Measurements from ENCODE around the gene ACO1.

ACO1 gene

GRCh38 chr9:32422237-32422806 lies 37.9 kb downstream of the ACO1 start:
- TF ChIP-seq CTCF (conservative IDR thresholded peaks at IDR 0.05; ENCODE audit: low read depth) = no peak
- ChIA-PET CTCF (no interaction called here), POLR2A (ENCODE audit: low non-redundant PET) (no interaction called here)
- no peak for DNase-seq (ENCODE audit: low spot score)
- no peak overlapping the region for H3K27ac ChIP-seq

- TF ChIP-seq CTCF (conservative IDR thresholded peaks at IDR 0.05; ENCODE audit: low read depth) = no peak
- H3K27ac ChIP-seq = no peak overlapping the region
- CTCF ChIA-PET = no interaction called here
- no peak for DNase-seq (ENCODE audit: low spot score)
- POLR2A ChIA-PET (ENCODE audit: low non-redundant PET) = no interaction called here
Observed at GRCh38 chr9:32423371-32423770, 38.9 kb downstream of the ACO1 start.

GRCh38 chr9:32424616-32425015 lies 40.2 kb downstream of the ACO1 start:
- POLR2A ChIA-PET (ENCODE audit: low non-redundant PET) = no interaction called here
- H3K27ac ChIP-seq = no peak overlapping the region
- CTCF ChIA-PET = interaction anchor here (1.2 kb wide), 1 partner anchor 46 kb away, joined by 5 read pairs; no protein-coding TSS in a partner anchor
- TF ChIP-seq CTCF (conservative IDR thresholded peaks at IDR 0.05; ENCODE audit: low read depth) = no peak
- DNase-seq (ENCODE audit: low spot score) = no peak

- no peak for TF ChIP-seq CTCF (conservative IDR thresholded peaks at IDR 0.05; ENCODE audit: low read depth)
- POLR2A ChIA-PET (ENCODE audit: low non-redundant PET) = no interaction called here
- no peak for DNase-seq (ENCODE audit: low spot score)
- CTCF ChIA-PET = interaction anchor here (0.6 to 1.0 kb wide), 2 partner anchors 48 to 426 kb away, joined by 3 to 5 read pairs; no protein-coding TSS in a partner anchor
- H3K27ac ChIP-seq = no peak overlapping the region
Observed at GRCh38 chr9:32426278-32426939, 42.0 kb downstream of the ACO1 start.

- POLR2A ChIA-PET (ENCODE audit: low non-redundant PET) = no interaction called here
Observed at GRCh38 chr9:32427111-32427873, 42.8 kb downstream of the ACO1 start.

More at GRCh38 chr9:32427111-32427873, 42.8 kb downstream of the ACO1 start:
- H3K27ac ChIP-seq = no peak overlapping the region
- TF ChIP-seq CTCF (conservative IDR thresholded peaks at IDR 0.05; ENCODE audit: low read depth) = no peak
- CTCF ChIA-PET = interaction anchor here (0.6 to 1.0 kb wide), 2 partner anchors 49 to 427 kb away, joined by 3 to 5 read pairs; no protein-coding TSS in a partner anchor
- no peak for DNase-seq (ENCODE audit: low spot score)

Measured in RWPE1 (cell line).